Fibroblast of lung (primary cell): ENCODE measurements around the gene R3HDM4. TPM values are rescaled to one million over a fixed set of nuclear protein-coding genes. Genes with fewer than 3 reads are reported as not detected.

Experiments used
- DNase-seq, 2 donors: peaks; one replicate each; pipeline versions ENCODE4 v3.0.0 to v3.0.0-alpha.2; 2010; ENCODE audit warnings: low read depth in 2 of 2
- H2AFZ ChIP-seq: 2 replicates; pipeline ENCODE4 v1.5.1; 2012; ENCODE audit warnings: low read length, control low read depth, inconsistent platforms
- H3K27ac ChIP-seq: 2 replicates; pipeline ENCODE4 v1.5.1; 2011; ENCODE audit warnings: low read length, control low read depth; ENCODE audit not compliant: insufficient read depth
- H3K27me3 ChIP-seq: 2 replicates; pipeline ENCODE4 v1.5.1; 2011; ENCODE audit warnings: mild to moderate bottlenecking, low read length; ENCODE audit not compliant: control insufficient read depth, insufficient read depth
- H3K36me3 ChIP-seq: 2 replicates; pipeline ENCODE4 v1.5.1; 2011; ENCODE audit warnings: low read length; ENCODE audit not compliant: control insufficient read depth, insufficient read depth
- H3K4me1 ChIP-seq: 2 replicates; pipeline ENCODE4 v1.5.1; 2011; ENCODE audit warnings: low read length; ENCODE audit not compliant: control insufficient read depth, insufficient read depth; ENCODE audit errors: extremely low read depth
- H3K4me2 ChIP-seq: 2 replicates; pipeline ENCODE4 v1.5.1; 2011; ENCODE audit warnings: low read length, control low read depth; ENCODE audit not compliant: insufficient read depth; ENCODE audit errors: extremely low read depth
- H3K4me3 ChIP-seq, 4 experiments: fragments of 200-600 bp in 1 of 4; sonication (generic) in 1 of 4; replicated peaks in 1 of 4; 2 replicates each; pipeline ENCODE4 v1.5.1; 2011 to 2016; ENCODE audit warnings: low read length in 4 of 4, low read depth in 3 of 4, mild to moderate bottlenecking in 3 of 4, control low read depth in 2 of 4, inconsistent platforms in 1 of 4, mixed read lengths in 1 of 4; ENCODE audit not compliant: insufficient read depth in 1 of 4; ENCODE audit errors: control extremely low read depth in 1 of 4
- H3K79me2 ChIP-seq: 2 replicates; pipeline ENCODE4 v1.5.1; 2012; ENCODE audit warnings: mild to moderate bottlenecking, low read length, inconsistent platforms; ENCODE audit not compliant: control insufficient read depth, insufficient read depth
- H3K9ac ChIP-seq: 2 replicates; pipeline ENCODE4 v1.5.1; 2011; ENCODE audit warnings: mild to moderate bottlenecking, low read length, control low read depth; ENCODE audit not compliant: insufficient read depth
- H3K9me3 ChIP-seq: 2 replicates; pipeline ENCODE4 v1.5.1; 2012; ENCODE audit warnings: low read depth, low read length; ENCODE audit not compliant: control insufficient read depth, insufficient read depth
- H4K20me1 ChIP-seq: 2 replicates; pipeline ENCODE4 v1.5.1; 2011; ENCODE audit warnings: low read length; ENCODE audit not compliant: control insufficient read depth, insufficient read depth; ENCODE audit errors: extremely low read depth
- EZH2 ChIP-seq: IDR thresholded peaks from 2 replicates; pipeline ENCODE4 v1.5.1; 2012; ENCODE audit warnings: low read length, control low read depth, mild to moderate bottlenecking; ENCODE audit errors: missing control alignments
- polyA plus RNA-seq, 2 donors: library from polyadenylated mRNA; depleted of rRNA in 1 of 2; stranded (reverse) in 1 of 2; unstranded in 1 of 2; fragments of >200 nt; gene quantifications; 2 replicates each; pipeline ENCODE4 v1.2.1, GENCODE V29; 2011 to 2012; ENCODE audit warnings: missing spikeins in 1 of 2
- total RNA-seq: library from RNA; depleted of rRNA; stranded (reverse); fragments of >200 nt; gene quantifications from 2 replicates; pipeline ENCODE4 v1.2.1, GENCODE V29; 2014
- TF ChIP-seq, protein P1 (sequence below), 2 donors: IDR thresholded peaks in 1 of 2; conservative IDR thresholded peaks in 1 of 2; 1 replicate in 1 of 2; 2 replicates in 1 of 2; pipeline ENCODE4 v1.5.1; 2011 to 2012; ENCODE audit warnings: low read length in 2 of 2, control low read depth in 1 of 2, inconsistent platforms in 1 of 2, low read depth in 1 of 2, mild to moderate bottlenecking in 1 of 2

The R3HDM4 gene
- total and polyA plus RNA-seq, 2 donors (not counting 1 experiment from before 2014, with no cell fraction given): 13.2 to 25.5 TPM

DNA sequence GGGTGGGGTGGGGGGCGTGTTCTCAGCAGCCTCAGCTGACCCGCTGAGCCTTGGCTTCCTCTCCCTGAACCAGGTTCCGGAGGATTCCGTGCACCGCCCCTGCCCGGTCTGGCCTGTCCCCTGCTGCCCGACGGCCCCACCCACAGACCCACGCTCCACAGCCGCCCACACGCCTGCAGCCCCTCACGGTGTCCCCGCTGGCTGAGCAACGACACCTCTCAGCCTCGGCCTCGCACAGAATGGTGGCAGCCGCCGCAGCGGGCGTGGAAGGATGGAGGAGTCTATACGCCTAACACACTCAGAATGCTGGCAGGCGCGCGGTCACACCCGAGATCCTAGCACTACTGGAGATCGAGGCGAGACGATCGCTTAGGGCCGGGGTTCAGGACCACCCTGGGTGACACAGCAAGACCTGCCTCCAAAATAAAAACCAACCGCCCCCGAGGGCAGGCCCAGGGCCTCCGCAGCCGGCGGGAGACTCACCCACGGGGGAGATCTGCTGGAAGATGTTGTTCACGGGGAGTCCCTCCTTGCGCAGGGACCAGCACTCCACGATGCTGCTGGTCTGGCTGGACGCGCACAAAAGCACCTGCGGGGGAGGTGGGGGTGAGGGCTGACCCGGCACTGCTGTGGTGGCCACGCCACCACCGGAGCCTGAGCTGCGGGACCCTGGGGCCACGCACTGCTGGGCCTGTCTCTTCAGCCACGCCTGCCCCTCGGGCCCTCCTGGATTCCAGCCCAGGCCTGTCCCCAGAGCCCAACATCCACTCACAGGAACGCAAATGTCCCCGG lies 28.4 kb downstream of the R3HDM4 start:
- Histone ChIP-seq H3K9me3 (no peaks in the 10 kb centered on the region), H2AFZ (no peak overlapping the region), H3K4me1 (no peaks in the 10 kb centered on the region), H3K79me2 (no peaks in the 10 kb centered on the region), H3K27ac (no peak overlapping the region), H3K9ac (no peak overlapping the region), H3K4me2 (no peak overlapping the region), H3K4me3 (no peak overlapping the region), H3K27me3 (no peaks in the 10 kb centered on the region), H4K20me1 (no peaks in the 10 kb centered on the region), H3K36me3 (peaks cover 54% of the 10 kb centered on the region)
- TF ChIP-seq EZH2: no peak
- TF ChIP-seq, protein P1, sequence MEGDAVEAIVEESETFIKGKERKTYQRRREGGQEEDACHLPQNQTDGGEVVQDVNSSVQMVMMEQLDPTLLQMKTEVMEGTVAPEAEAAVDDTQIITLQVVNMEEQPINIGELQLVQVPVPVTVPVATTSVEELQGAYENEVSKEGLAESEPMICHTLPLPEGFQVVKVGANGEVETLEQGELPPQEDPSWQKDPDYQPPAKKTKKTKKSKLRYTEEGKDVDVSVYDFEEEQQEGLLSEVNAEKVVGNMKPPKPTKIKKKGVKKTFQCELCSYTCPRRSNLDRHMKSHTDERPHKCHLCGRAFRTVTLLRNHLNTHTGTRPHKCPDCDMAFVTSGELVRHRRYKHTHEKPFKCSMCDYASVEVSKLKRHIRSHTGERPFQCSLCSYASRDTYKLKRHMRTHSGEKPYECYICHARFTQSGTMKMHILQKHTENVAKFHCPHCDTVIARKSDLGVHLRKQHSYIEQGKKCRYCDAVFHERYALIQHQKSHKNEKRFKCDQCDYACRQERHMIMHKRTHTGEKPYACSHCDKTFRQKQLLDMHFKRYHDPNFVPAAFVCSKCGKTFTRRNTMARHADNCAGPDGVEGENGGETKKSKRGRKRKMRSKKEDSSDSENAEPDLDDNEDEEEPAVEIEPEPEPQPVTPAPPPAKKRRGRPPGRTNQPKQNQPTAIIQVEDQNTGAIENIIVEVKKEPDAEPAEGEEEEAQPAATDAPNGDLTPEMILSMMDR (conservative IDR thresholded peaks at IDR 0.05 in 1 of 2, IDR thresholded peaks at IDR 0.05 in 1 of 2; ENCODE audit: low read depth in 1 of 2, low read length in 2 of 2): no peak
- DNase-seq: no peak

DNA sequence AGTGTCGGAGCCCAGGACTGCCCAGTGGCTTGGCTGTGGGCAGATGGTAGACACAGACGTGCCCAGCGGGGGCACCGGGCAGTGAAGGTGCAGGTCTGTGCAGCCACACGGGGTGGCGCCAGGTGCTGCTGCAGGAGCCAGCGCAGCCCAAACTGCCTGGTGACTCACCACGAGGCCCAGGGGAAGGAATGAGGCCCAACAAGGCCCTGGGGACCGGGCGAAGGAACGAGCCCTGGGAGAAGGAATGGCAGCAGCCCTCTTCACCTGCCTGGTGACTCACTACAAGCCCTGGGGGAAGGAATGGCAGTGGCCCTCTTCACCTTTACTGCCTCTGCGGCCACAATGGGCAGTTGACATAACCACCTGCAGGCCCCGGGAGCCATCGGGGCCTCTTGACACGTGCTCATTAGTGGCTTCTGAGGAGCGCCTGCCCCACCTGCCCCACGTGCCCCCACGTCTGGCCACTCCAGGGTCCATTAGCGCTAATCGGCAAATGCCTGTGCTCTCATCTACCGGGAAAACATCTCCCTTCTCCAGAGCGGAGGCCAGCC lies 29.3 kb downstream of the R3HDM4 start:
- Histone ChIP-seq H2AFZ (no peak overlapping the region), H3K36me3 (peaks cover 50% of the 10 kb centered on the region), H3K27me3 (no peaks in the 10 kb centered on the region), H3K4me2 (no peak overlapping the region), H4K20me1 (no peaks in the 10 kb centered on the region), H3K4me1 (no peaks in the 10 kb centered on the region), H3K9ac (no peak overlapping the region), H3K4me3 (no peak overlapping the region), H3K27ac (no peak overlapping the region), H3K9me3 (no peaks in the 10 kb centered on the region), H3K79me2 (no peaks in the 10 kb centered on the region)
- no peak for DNase-seq
- TF ChIP-seq, protein P1 (conservative IDR thresholded peaks at IDR 0.05 in 1 of 2, IDR thresholded peaks at IDR 0.05 in 1 of 2; ENCODE audit: low read depth in 1 of 2, low read length in 2 of 2): no peak
- TF ChIP-seq EZH2: no peak

DNA sequence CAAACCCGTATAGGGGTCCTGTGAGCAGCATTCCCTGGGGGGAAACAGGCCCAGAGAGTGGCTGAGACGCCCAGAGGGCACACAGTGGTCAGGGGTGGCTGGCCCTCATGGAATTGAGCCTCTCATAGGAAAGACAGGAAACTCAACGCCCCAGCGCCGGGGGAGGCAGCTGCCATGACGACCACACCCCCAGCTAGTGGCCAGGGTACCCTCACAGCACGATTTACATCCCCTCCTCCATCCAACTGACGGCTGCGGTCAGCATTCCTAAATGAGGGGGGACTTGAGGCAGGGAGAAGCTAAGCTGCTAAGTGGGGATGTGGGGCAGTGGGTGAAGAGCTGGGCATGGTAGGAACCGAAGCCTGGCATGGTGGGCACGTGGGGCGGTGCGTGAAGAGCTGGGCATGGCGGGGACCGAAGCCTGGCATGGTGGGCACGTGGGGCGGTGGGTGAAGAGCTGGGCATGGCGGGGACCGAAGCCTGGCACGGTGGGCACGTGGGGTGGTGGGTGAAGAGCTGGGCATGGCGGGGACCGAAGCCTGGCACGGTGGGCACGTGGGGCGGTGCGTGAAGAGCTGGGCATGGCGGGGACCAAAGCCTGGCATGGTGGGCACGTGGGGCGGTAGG lies 30.0 kb downstream of the R3HDM4 start:
- no peak overlapping the region for H3K9ac ChIP-seq
- TF ChIP-seq, protein P1 (conservative IDR thresholded peaks at IDR 0.05 in 1 of 2, IDR thresholded peaks at IDR 0.05 in 1 of 2; ENCODE audit: low read depth in 1 of 2, low read length in 2 of 2): no peak
- no peak for TF ChIP-seq EZH2
- H3K27ac ChIP-seq: no peak overlapping the region
- no peaks in the 10 kb centered on the region for H4K20me1 ChIP-seq
- no peak overlapping the region for H3K4me3 ChIP-seq
- no peaks in the 10 kb centered on the region for H3K9me3 ChIP-seq
- H2AFZ ChIP-seq: no peak overlapping the region
- DNase-seq: no peak
- no peaks in the 10 kb centered on the region for H3K4me1 ChIP-seq
- H3K79me2 ChIP-seq: no peaks in the 10 kb centered on the region
- H3K4me2 ChIP-seq: no peak overlapping the region
- H3K36me3 ChIP-seq: peaks cover 46% of the 10 kb centered on the region
- no peaks in the 10 kb centered on the region for H3K27me3 ChIP-seq
